Spleen (tissue), 11 donors: ENCODE measurements around the gene SPINK14. TPM values are rescaled to one million over a fixed set of nuclear protein-coding genes. Genes with fewer than 3 reads are reported as not detected.

Experiments used
- DNase-seq: peaks from one replicate; pipeline ENCODE4 v3.0.0-alpha.2; 2020
- H3K27ac ChIP-seq, 8 donors: fragments of 200-600 bp; sonication (generic) in 7 of 8; 1 replicate in 4 of 8; 2 replicates in 4 of 8; pipeline versions ENCODE4 v1.5.0 to v1.8.0; 2016 to 2021; ENCODE audit warnings: inconsistent platforms in 4 of 8, mild to moderate bottlenecking in 4 of 8, moderate library complexity in 1 of 8
- H3K27me3 ChIP-seq, 7 donors: fragments of 200-600 bp; sonication (generic) in 6 of 7; replicated peaks in 1 of 7; 1 replicate in 4 of 7; 2 replicates in 3 of 7; pipeline versions ENCODE4 v1.5.0 to v1.8.0; 2016 to 2021; ENCODE audit warnings: inconsistent platforms in 3 of 7, mild to moderate bottlenecking in 1 of 7
- H3K36me3 ChIP-seq, 6 donors: fragments of 200-600 bp; sonication (generic) in 5 of 6; 1 replicate in 4 of 6; 2 replicates in 2 of 6; pipeline versions ENCODE4 v1.5.0 to v1.8.0; 2016 to 2021; ENCODE audit warnings: inconsistent platforms in 2 of 6
- H3K4me1 ChIP-seq, 6 donors: fragments of 200-600 bp; sonication (generic) in 5 of 6; 1 replicate in 3 of 6; 2 replicates in 3 of 6; pipeline versions ENCODE4 v1.5.0 to v1.8.0; 2016 to 2021; ENCODE audit warnings: inconsistent platforms in 3 of 6
- H3K4me3 ChIP-seq, 8 donors: fragments of 200-600 bp; sonication (generic) in 7 of 8; 1 replicate in 4 of 8; 2 replicates in 4 of 8; pipeline versions ENCODE4 v1.5.0 to v1.8.0; 2016 to 2021; ENCODE audit warnings: inconsistent platforms in 4 of 8, mild to moderate bottlenecking in 4 of 8, moderate library complexity in 2 of 8
- H3K9me3 ChIP-seq, 8 donors: fragments of 200-600 bp; sonication (generic) in 7 of 8; 1 replicate in 4 of 8; 2 replicates in 4 of 8; pipeline versions ENCODE4 v1.5.0 to v1.8.0; 2016 to 2021; ENCODE audit warnings: inconsistent platforms in 4 of 8
- CTCF ChIP-seq, 11 experiments: fragments of 200-600 bp in 7 of 11; fragments of 450-650 bp in 4 of 11; sonication (generic) in 4 of 11; IDR thresholded peaks in 8 of 11; conservative IDR thresholded peaks in 3 of 11; 1 replicate in 7 of 11; 2 replicates in 4 of 11; pipeline versions ENCODE4 v1.4.0 to v1.8.0; 2016 to 2021; ENCODE audit warnings: antibody characterized with exemption in 11 of 11, inconsistent platforms in 4 of 11, mild to moderate bottlenecking in 1 of 11
- POLR2A ChIP-seq, 3 donors: fragments of 450-650 bp; IDR thresholded peaks; one replicate each; pipeline ENCODE4 v1.5.1; 2017; ENCODE audit warnings: antibody characterized with exemption in 3 of 3, mild to moderate bottlenecking in 1 of 3
- POLR2AphosphoS5 ChIP-seq, 3 donors: sonication (generic); formaldehyde crosslinking; IDR thresholded peaks; one replicate each; pipeline ENCODE4 v1.5.1; 2017; ENCODE audit warnings: antibody characterized with exemption in 3 of 3
- WGBS, 5 donors: extraction: QIAGEN DNeasy Blood & Tissue Kit in 3 of 5; methylation state at CpG; one replicate each; pipeline versions ENCODE4 v1.1.5 to v1.1.7; 2013 to 2018; 5-methylcytosine and 5-hydroxymethylcytosine counted together
- intact Hi-C: fragments of 100-400 bp; cut with DNase I; formaldehyde crosslinking; loops from one replicate; pipeline ENCODE4 v1.15.0; 2023; ENCODE audit warnings: low total_unique reads
- polyA plus RNA-seq, 3 donors: library from polyadenylated mRNA; stranded (reverse); fragments of 200-250 nt; gene quantifications; one replicate each; pipeline ENCODE4 v1.2.1, GENCODE V29; 2013
- total RNA-seq, 7 donors: library from RNA; depleted of rRNA in 3 of 7; stranded (reverse); fragments of >200 nt in 3 of 7; fragmentation: NEBNext Ultra II Directional in 4 of 7; extraction: Animal tissue kit (Norgen Biotek cat#: 25700) in 4 of 7; gene quantifications; one replicate each; pipeline versions ENCODE4 v1.1.0 to v1.2.1, GENCODE V29; 2016 to 2021
- donor health status: healthy with polysubstance abuse.
- donor health status: DM: no; HTN: no; CAD: no; lungs with moderate emphysema.
- donor health status: DM: no; HTN: no; CAD: no.
- donor health status: Bipolar disorder and iron deficiency.
- donor health status: healthy.
- donor health status: DM: no; HTN: no; CAD: no.
- donor health status: DM: yes; HTN: yes; CAD: no.

SPINK14 gene
- total and polyA plus RNA-seq, 10 donors, result not detected

GRCh38 chr5:148140846-148141245, 27.5 kb upstream of the SPINK14 start:
- TF ChIP-seq CTCF (IDR thresholded peaks at IDR 0.05 in 8 of 11, conservative IDR thresholded peaks at IDR 0.05 in 3 of 11), result no peak
- no peak for TF ChIP-seq POLR2AphosphoS5 (IDR thresholded peaks at IDR 0.05)
- TF ChIP-seq POLR2A (IDR thresholded peaks at IDR 0.05), result no peak
- intact Hi-C loops, result no loop called here
- no peak for DNase-seq
- WGBS, 5 donors, result 63 to 94% (median 90%) methylated on average over 3 of the region's 3 CpGs
- H3K36me3 ChIP-seq, result no peaks in the 10 kb centered on the region
- H3K27me3 ChIP-seq, result no peaks in the 10 kb centered on the region
- H3K27ac ChIP-seq, result no peak overlapping the region
- H3K4me1 ChIP-seq, result no peaks in the 10 kb centered on the region
- H3K4me3 ChIP-seq, result no peak overlapping the region
- no peaks in the 10 kb centered on the region for H3K9me3 ChIP-seq

- 73 to 86% (median 74%) methylated on average over 2 of the region's 2 CpGs for WGBS, 5 donors
- TF ChIP-seq CTCF (IDR thresholded peaks at IDR 0.05 in 8 of 11, conservative IDR thresholded peaks at IDR 0.05 in 3 of 11) (no peak), POLR2AphosphoS5 (IDR thresholded peaks at IDR 0.05) (no peak), POLR2A (IDR thresholded peaks at IDR 0.05) (no peak)
These were observed 26.7 kb upstream of the SPINK14 start for GRCh38 chr5:148141645-148142044.

GRCh38 chr5:148145916-148146315, 22.4 kb upstream of the SPINK14 start:
- H3K36me3 ChIP-seq, result no peaks in the 10 kb centered on the region
- H3K27me3 ChIP-seq, result no peaks in the 10 kb centered on the region
- no peaks in the 10 kb centered on the region for H3K4me1 ChIP-seq
- H3K4me3 ChIP-seq, result no peak overlapping the region
- DNase-seq, result no peak
- intact Hi-C loops, result no loop called here
- H3K9me3 ChIP-seq, result no peaks in the 10 kb centered on the region
- no peak for TF ChIP-seq CTCF (IDR thresholded peaks at IDR 0.05 in 8 of 11, conservative IDR thresholded peaks at IDR 0.05 in 3 of 11)
- TF ChIP-seq POLR2AphosphoS5 (IDR thresholded peaks at IDR 0.05), result no peak
- no peak for TF ChIP-seq POLR2A (IDR thresholded peaks at IDR 0.05)
- H3K27ac ChIP-seq, result no peak overlapping the region

More at GRCh38 chr5:148141645-148142044, 26.7 kb upstream of the SPINK14 start:
- H3K27me3 ChIP-seq, result no peaks in the 10 kb centered on the region
- intact Hi-C loops, result no loop called here
- no peaks in the 10 kb centered on the region for H3K9me3 ChIP-seq
- no peaks in the 10 kb centered on the region for H3K36me3 ChIP-seq
- DNase-seq, result no peak
- H3K4me3 ChIP-seq, result no peak overlapping the region
- no peak overlapping the region for H3K27ac ChIP-seq
- no peaks in the 10 kb centered on the region for H3K4me1 ChIP-seq

- Histone ChIP-seq H3K36me3 (no peaks in the 10 kb centered on the region), H3K27me3 (no peaks in the 10 kb centered on the region), H3K9me3 (no peaks in the 10 kb centered on the region), H3K27ac (no peak overlapping the region), H3K4me3 (no peak overlapping the region), H3K4me1 (no peaks in the 10 kb centered on the region)
- TF ChIP-seq CTCF (IDR thresholded peaks at IDR 0.05 in 8 of 11, conservative IDR thresholded peaks at IDR 0.05 in 3 of 11), result no peak
- no peak for TF ChIP-seq POLR2AphosphoS5 (IDR thresholded peaks at IDR 0.05)
- intact Hi-C loops, result no loop called here
- WGBS, 5 donors, result 86 to 97% (median 94%) methylated on average over 1 of the region's 1 CpG
- no peak for DNase-seq
These were observed 21.9 kb upstream of the SPINK14 start for GRCh38 chr5:148146487-148146886.
